H1 (cell line): Measurements from ENCODE around the gene ST6GALNAC2. TPM values are rescaled to one million over a fixed set of nuclear protein-coding genes. Genes with fewer than 3 reads are reported as not detected.

Experiments
- CTCF ChIA-PET: fragments of 300-600 bp; sonication (Branson Sonifier 250); formaldehyde crosslinking; loops from one replicate; lab custom pipeline; 2021; ENCODE audit not compliant: partially characterized antibody; lab: Charles Lee
- POLR2A ChIA-PET: fragments of 300-600 bp; sonication (Branson Sonifier 250); formaldehyde crosslinking; loops from one replicate; lab custom pipeline; 2021; ENCODE audit warnings: inconsistent platforms; ENCODE audit not compliant: partially characterized antibody; lab: Charles Lee
- DNase-seq, 2 experiments: peaks; one replicate each; pipeline versions ENCODE4 v3.0.0 to v3.0.0-alpha.2; 2010 to 2022; ENCODE audit warnings: low spot score in 2 of 2, low read depth in 1 of 2, mixed read lengths in 1 of 2
- FAIRE-seq: peaks from 2 replicates; lab custom pipeline; 2011; peaks lifted over from hg19 to GRCh38; lab: Jason Lieb, UNC
- H2AFZ ChIP-seq: 2 replicates; pipeline ENCODE4 v1.8.1; 2012; ENCODE audit warnings: low read length, inconsistent platforms
- H2AK5ac ChIP-seq: 2 replicates; pipeline ENCODE4 v1.6.1; 2013; ENCODE audit warnings: low read depth, low read length
- H2BK120ac ChIP-seq: replicated peaks from 2 replicates; pipeline ENCODE3; 2013; ENCODE audit warnings: low read depth, low read length, inconsistent platforms
- H2BK12ac ChIP-seq: 2 replicates; pipeline ENCODE4 v1.6.1; 2013; ENCODE audit warnings: low read depth, low read length
- H2BK15ac ChIP-seq: 2 replicates; pipeline ENCODE4 v1.6.1; 2013; ENCODE audit warnings: low read length
- H2BK20ac ChIP-seq: 2 replicates; pipeline ENCODE4 v1.6.1; 2013; ENCODE audit warnings: low read length
- H2BK5ac ChIP-seq: 2 replicates; pipeline ENCODE4 v1.6.1; 2013; ENCODE audit warnings: low read depth, low read length
- H3K14ac ChIP-seq: 2 replicates; pipeline ENCODE4 v1.6.1; 2013; ENCODE audit warnings: inconsistent platforms; ENCODE audit not compliant: insufficient read length
- H3K18ac ChIP-seq: 2 replicates; pipeline ENCODE4 v1.6.1; 2013; ENCODE audit warnings: low read length; ENCODE audit errors: extremely low read depth
- H3K23ac ChIP-seq: 2 replicates; pipeline ENCODE4 v1.6.1; 2013; ENCODE audit warnings: inconsistent platforms; ENCODE audit not compliant: insufficient read length
- H3K23me2 ChIP-seq: 2 replicates; pipeline ENCODE4 v1.6.1; 2013; ENCODE audit warnings: low read depth, low read length
- H3K27ac ChIP-seq: 2 replicates; pipeline ENCODE4 v1.6.1; 2011; ENCODE audit warnings: low read depth, low read length, inconsistent platforms
- H3K27me3 ChIP-seq, 4 experiments: replicated peaks in 1 of 4; 1 replicate in 1 of 4; 2 replicates in 3 of 4; pipeline versions ENCODE4 v1.6.1 to v1.8.1; 2011 to 2013; ENCODE audit warnings: low read length in 3 of 4, mild to moderate bottlenecking in 3 of 4, inconsistent platforms in 2 of 4, mixed read lengths in 2 of 4, moderate library complexity in 1 of 4; ENCODE audit not compliant: control insufficient read depth in 3 of 4, insufficient read depth in 3 of 4; ENCODE audit errors: extremely low read depth in 1 of 4
- H3K36me3 ChIP-seq, 4 experiments: 2 replicates each; pipeline versions ENCODE4 v1.6.1 to v1.8.1; 2011 to 2013; ENCODE audit warnings: mild to moderate bottlenecking in 4 of 4, low read length in 3 of 4, moderate library complexity in 2 of 4, control low read depth in 1 of 4, inconsistent platforms in 1 of 4; ENCODE audit not compliant: insufficient read depth in 4 of 4, control insufficient read depth in 2 of 4
- H3K4ac ChIP-seq: replicated peaks from 2 replicates; pipeline ENCODE3; 2013; ENCODE audit warnings: low read length, low read depth, mixed read lengths, inconsistent platforms; ENCODE audit not compliant: insufficient read length
- H3K4me1 ChIP-seq, 4 experiments: replicated peaks in 1 of 4; 1 replicate in 1 of 4; 2 replicates in 3 of 4; pipeline versions ENCODE4 v1.6.1 to v1.8.1; 2011 to 2013; ENCODE audit warnings: low read length in 3 of 4, inconsistent platforms in 2 of 4, mixed read lengths in 1 of 4; ENCODE audit not compliant: insufficient read depth in 4 of 4, control insufficient read depth in 3 of 4
- H3K4me2 ChIP-seq, 2 experiments: 2 replicates each; pipeline versions ENCODE4 v1.6.1 to v1.8.1; 2011 to 2013; ENCODE audit warnings: low read depth in 2 of 2, low read length in 2 of 2, control low read depth in 1 of 2, inconsistent platforms in 1 of 2, mild to moderate bottlenecking in 1 of 2; ENCODE audit not compliant: insufficient read depth in 1 of 2
- H3K4me3 ChIP-seq, 4 experiments: fragments of 200-600, 300-600 bp in 1 of 4; sonication (generic), shearing (Covaris generic), sonication (Bioruptor Twin) in 1 of 4; 2 replicates each; pipeline versions ENCODE4 v1.5.1 to v1.8.1; 2011 to 2016; ENCODE audit warnings: low read length in 4 of 4, low read depth in 3 of 4, control low read depth in 2 of 4, inconsistent platforms in 2 of 4, mild to moderate bottlenecking in 2 of 4, mixed read lengths in 1 of 4, moderate library complexity in 1 of 4; ENCODE audit not compliant: insufficient read depth in 2 of 4; ENCODE audit errors: extremely low read depth in 1 of 4
- H3K56ac ChIP-seq: replicated peaks from 2 replicates; pipeline ENCODE3; 2013; ENCODE audit warnings: low read depth, mild to moderate bottlenecking, mixed read lengths, low read length, inconsistent platforms; ENCODE audit not compliant: insufficient read length
- H3K79me1 ChIP-seq: 2 replicates; pipeline ENCODE4 v1.6.1; 2013; ENCODE audit warnings: low read depth, low read length, control low read depth
- H3K79me2 ChIP-seq, 2 experiments: 2 replicates each; pipeline versions ENCODE4 v1.6.1 to v1.8.1; 2012 to 2013; ENCODE audit warnings: low read length in 2 of 2, mild to moderate bottlenecking in 2 of 2, inconsistent platforms in 1 of 2; ENCODE audit not compliant: insufficient read depth in 2 of 2, control insufficient read depth in 1 of 2
- H3K9ac ChIP-seq, 4 experiments: replicated peaks in 1 of 4; 1 replicate in 1 of 4; 2 replicates in 3 of 4; pipeline versions ENCODE4 v1.6.1 to v1.8.1; 2011 to 2013; ENCODE audit warnings: low read depth in 3 of 4, low read length in 3 of 4, control low read depth in 2 of 4, mild to moderate bottlenecking in 2 of 4, moderate library complexity in 2 of 4, inconsistent platforms in 1 of 4; ENCODE audit errors: extremely low read depth in 1 of 4
- H3K9me3 ChIP-seq, 2 experiments: 2 replicates each; pipeline versions ENCODE4 v1.6.1 to v1.8.1; 2012 to 2013; ENCODE audit warnings: mild to moderate bottlenecking in 2 of 2, moderate library complexity in 2 of 2, control low read depth in 1 of 2, inconsistent platforms in 1 of 2, low read depth in 1 of 2, low read length in 1 of 2, mixed read lengths in 1 of 2; ENCODE audit not compliant: insufficient read depth in 2 of 2
- H4K20me1 ChIP-seq, 2 experiments: replicated peaks in 1 of 2; 2 replicates each; pipeline versions ENCODE3 to v1.8.1; 2011 to 2013; ENCODE audit warnings: inconsistent platforms in 2 of 2, low read length in 2 of 2, mild to moderate bottlenecking in 1 of 2; ENCODE audit not compliant: insufficient read depth in 2 of 2, control insufficient read depth in 1 of 2
- H4K5ac ChIP-seq: 2 replicates; pipeline ENCODE4 v1.6.1; 2013; ENCODE audit warnings: low read length, low read depth, mixed read lengths, inconsistent platforms; ENCODE audit not compliant: insufficient read length
- H4K8ac ChIP-seq: 2 replicates; pipeline ENCODE4 v1.8.0; 2013; ENCODE audit warnings: mild to moderate bottlenecking, moderate library complexity, low read length, inconsistent platforms; ENCODE audit not compliant: insufficient read depth; ENCODE audit errors: extremely low read depth
- H4K91ac ChIP-seq: replicated peaks from 2 replicates; pipeline ENCODE3; 2013; ENCODE audit warnings: low read length, mixed read lengths, inconsistent platforms; ENCODE audit not compliant: insufficient read length
- BRCA1 ChIP-seq: IDR thresholded peaks from 2 replicates; pipeline ENCODE4 v1.6.1; 2012; ENCODE audit warnings: low read depth, low read length, improper control_type of control experiment
- CREB1 ChIP-seq: IDR thresholded peaks from 2 replicates; pipeline ENCODE4 v1.6.1; 2012; ENCODE audit warnings: inconsistent platforms
- E2F6 ChIP-seq: IDR thresholded peaks from 2 replicates; pipeline ENCODE4 v1.6.1; 2012; ENCODE audit warnings: inconsistent platforms
- EZH2 ChIP-seq: fragments of 200-600 bp; sonication (generic); IDR thresholded peaks from 2 replicates; pipeline ENCODE4 v1.7.1; 2012; ENCODE audit warnings: low read depth, mild to moderate bottlenecking, moderate library complexity, low read length, inconsistent platforms; ENCODE audit not compliant: severe bottlenecking
- MAFK ChIP-seq: IDR thresholded peaks from 2 replicates; pipeline ENCODE4 v1.6.1; 2012; ENCODE audit warnings: low read depth, mild to moderate bottlenecking, improper control_type of control experiment, low read length
- NRF1 ChIP-seq: IDR thresholded peaks from 2 replicates; pipeline ENCODE4 v1.6.1; 2011; ENCODE audit warnings: mild to moderate bottlenecking, low read depth, low read length, improper control_type of control experiment
- PHF8 ChIP-seq: fragments of 200-600 bp; sonication (generic); conservative IDR thresholded peaks from 2 replicates; pipeline ENCODE4 v1.7.1; 2012; ENCODE audit warnings: low read depth, mild to moderate bottlenecking, inconsistent platforms, low read length, moderate library complexity
- RFX5 ChIP-seq: IDR thresholded peaks from 2 replicates; pipeline ENCODE4 v1.6.1; 2011; ENCODE audit warnings: low read depth, low read length, improper control_type of control experiment, borderline replicate concordance
- RXRA ChIP-seq: IDR thresholded peaks from 2 replicates; pipeline ENCODE4 v1.6.1; 2011; ENCODE audit warnings: low read depth, mild to moderate bottlenecking, low read length, moderate library complexity; ENCODE audit not compliant: insufficient read depth
- SP2 ChIP-seq: IDR thresholded peaks from 2 replicates; pipeline ENCODE4 v1.6.1; 2012; ENCODE audit warnings: mild to moderate bottlenecking, low read length, inconsistent platforms
- SUZ12 ChIP-seq: fragments of 200-600 bp; sonication (generic); IDR thresholded peaks from 2 replicates; pipeline ENCODE4 v1.6.1; 2012; ENCODE audit warnings: mild to moderate bottlenecking, inconsistent platforms, low read length, moderate library complexity, mixed read lengths
- TBP ChIP-seq: IDR thresholded peaks from 2 replicates; pipeline ENCODE4 v1.6.1; 2011; ENCODE audit warnings: low read depth, low read length, improper control_type of control experiment
- WGBS, 2 experiments: shearing (Covaris generic) in 1 of 2; methylation state at CpG; one replicate each; pipeline versions ENCODE4 v1.1.6 to v1.1.7; 2013 to 2015; ENCODE audit warnings: low lambda C conversion rate in 2 of 2, mixed read lengths in 2 of 2, inconsistent platforms in 1 of 2, low coverage in 1 of 2, missing lambda C conversion rate in 1 of 2; ENCODE audit not compliant: insufficient replicate concordance in 2 of 2, insufficient coverage in 1 of 2, insufficient read length in 1 of 2; ENCODE audit errors: extremely low coverage in 1 of 2, missing lambda C conversion rate in 1 of 2; 5-methylcytosine and 5-hydroxymethylcytosine counted together
- polyA plus RNA-seq, 7 experiments: library from polyadenylated mRNA; depleted of rRNA in 3 of 7; stranded (reverse) in 5 of 7; unstranded in 2 of 7; fragments of >200 nt in 5 of 7; fragments of 200-250 nt in 2 of 7; gene quantifications; 1 replicate in 5 of 7; 2 replicates in 1 of 7; 4 replicates in 1 of 7; pipeline versions ENCODE4 v1.2.1 to v1.2.3, GENCODE V29; 2011 to 2013; ENCODE audit warnings: missing spikeins in 2 of 7, mixed read lengths in 2 of 7
- total RNA-seq: library from RNA; stranded (reverse); fragmentation: NEBNext Ultra II Directional; extraction: Animal tissue kit (Norgen Biotek cat#: 25700); gene quantifications from 2 replicates; pipeline ENCODE4 v1.2.1, GENCODE V29; 2021

ST6GALNAC2 gene
- total and polyA plus RNA-seq, 2 of the 8 experiments (the other 6 are each of a cell fraction or from before 2014, with no cell fraction given): 0.09 TPM; not detected in 1

- Histone ChIP-seq H3K56ac (no peak overlapping the region), H3K79me2 (no peaks in the 10 kb centered on the region), H3K18ac (no peak overlapping the region), H3K9ac (no peak overlapping the region), H2AK5ac (no peak overlapping the region), H2BK12ac (no peak overlapping the region), H3K23me2 (no peaks in the 10 kb centered on the region; the same call in 1 of the 2 replicates), H3K4me3 (no peak overlapping the region), H3K27me3 (no peaks in the 10 kb centered on the region; a peak in 2 of 7 replicates), H3K79me1 (no peaks in the 10 kb centered on the region; the same call in 1 of the 2 replicates), H4K8ac (no peak overlapping the region), H2BK20ac (no peak overlapping the region), H3K9me3 (no peaks in the 10 kb centered on the region), H2AFZ (no peak overlapping the region), H3K36me3 (no peaks in the 10 kb centered on the region; a peak in 1 of 8 replicates), H3K4me1 (peaks cover 0 to 21% (median 5%) of the 10 kb centered on the region in 4 experiments; a peak in 6 of 7 replicates), H4K20me1 (peaks cover under 1 to 8% of the 10 kb centered on the region in 2 experiments), H3K14ac (no peak overlapping the region), H3K4me2 (no peak overlapping the region), H3K23ac (no peak overlapping the region), H4K91ac (no peak overlapping the region), H3K27ac (no peak overlapping the region), H3K4ac (no peak overlapping the region), H4K5ac (no peak overlapping the region), H2BK120ac (no peak overlapping the region), H2BK5ac (no peak overlapping the region), H2BK15ac (no peak overlapping the region)
- CTCF ChIA-PET: interaction anchor here (0.7 to 9.3 kb wide), 9 partner anchors 8 to 117 kb away, joined by 3 to 71 read pairs (median 4); partner anchors contain the start of gene PRCD
- no peak for DNase-seq
- no peak for FAIRE-seq
- WGBS, 2 experiments: 88% methylated on average over 17 of the region's 17 CpGs; no CpG with 5 or more reads in 1 of the 2 experiments
- POLR2A ChIA-PET: interaction anchor here (0.8 to 7.7 kb wide), 5 partner anchors 9 to 116 kb away, joined by 3 to 133 read pairs (median 4); no protein-coding TSS in a partner anchor
- TF ChIP-seq TBP (no peak), BRCA1 (no peak), PHF8 (no peak), EZH2 (no peak), RXRA (no peak), CREB1 (no peak), SP2 (no peak), NRF1 (no peak), E2F6 (no peak), MAFK (no peak), RFX5 (no peak), SUZ12 (no peak)
These were observed 13.3 kb downstream of the ST6GALNAC2 start for GRCh38 chr17:76572201-76572910.
